Measurements from ENCODE around the gene OAT. TPM values are rescaled to one million over a fixed set of nuclear protein-coding genes. Genes with fewer than 3 reads are reported as not detected.

Gene OAT
- total RNA-seq, 4 donors from 2014 or later = 155 to 1,170 (median 625) TPM

DNA sequence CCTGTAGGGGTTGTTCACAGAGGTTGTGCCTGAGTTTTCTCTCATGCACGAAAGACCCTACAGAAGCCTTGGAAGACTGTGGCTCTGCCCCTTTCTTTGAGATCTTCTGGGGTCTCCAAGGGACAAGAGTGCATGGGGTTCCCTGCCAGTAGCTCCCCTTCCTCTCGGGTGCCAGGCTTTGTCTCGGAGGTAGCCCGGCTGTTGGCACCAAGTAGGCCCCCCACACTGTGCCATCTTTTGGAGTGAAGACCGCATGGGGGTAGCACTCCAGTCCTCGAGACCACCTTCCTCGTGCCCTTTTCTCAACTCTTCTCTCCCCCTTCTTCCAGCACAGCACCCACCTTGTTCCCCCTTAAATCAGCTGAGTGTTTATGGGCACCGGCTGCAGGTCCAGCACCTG is 41.6 kb downstream of the OAT start:
- no peak for DNase-seq
- Histone ChIP-seq H3K4me3 (no peak overlapping the region), H3K36me3 (no peaks in the 10 kb centered on the region), H3K9me3 (no peaks in the 10 kb centered on the region), H3K4me1 (no peaks in the 10 kb centered on the region), H3K27ac (no peak overlapping the region), H3K27me3 (no peaks in the 10 kb centered on the region)
- TF ChIP-seq, protein P1, sequence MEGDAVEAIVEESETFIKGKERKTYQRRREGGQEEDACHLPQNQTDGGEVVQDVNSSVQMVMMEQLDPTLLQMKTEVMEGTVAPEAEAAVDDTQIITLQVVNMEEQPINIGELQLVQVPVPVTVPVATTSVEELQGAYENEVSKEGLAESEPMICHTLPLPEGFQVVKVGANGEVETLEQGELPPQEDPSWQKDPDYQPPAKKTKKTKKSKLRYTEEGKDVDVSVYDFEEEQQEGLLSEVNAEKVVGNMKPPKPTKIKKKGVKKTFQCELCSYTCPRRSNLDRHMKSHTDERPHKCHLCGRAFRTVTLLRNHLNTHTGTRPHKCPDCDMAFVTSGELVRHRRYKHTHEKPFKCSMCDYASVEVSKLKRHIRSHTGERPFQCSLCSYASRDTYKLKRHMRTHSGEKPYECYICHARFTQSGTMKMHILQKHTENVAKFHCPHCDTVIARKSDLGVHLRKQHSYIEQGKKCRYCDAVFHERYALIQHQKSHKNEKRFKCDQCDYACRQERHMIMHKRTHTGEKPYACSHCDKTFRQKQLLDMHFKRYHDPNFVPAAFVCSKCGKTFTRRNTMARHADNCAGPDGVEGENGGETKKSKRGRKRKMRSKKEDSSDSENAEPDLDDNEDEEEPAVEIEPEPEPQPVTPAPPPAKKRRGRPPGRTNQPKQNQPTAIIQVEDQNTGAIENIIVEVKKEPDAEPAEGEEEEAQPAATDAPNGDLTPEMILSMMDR (IDR thresholded peaks at IDR 0.05) = no peak
- TF ChIP-seq POLR2A (IDR thresholded peaks at IDR 0.05) = no peak

DNA sequence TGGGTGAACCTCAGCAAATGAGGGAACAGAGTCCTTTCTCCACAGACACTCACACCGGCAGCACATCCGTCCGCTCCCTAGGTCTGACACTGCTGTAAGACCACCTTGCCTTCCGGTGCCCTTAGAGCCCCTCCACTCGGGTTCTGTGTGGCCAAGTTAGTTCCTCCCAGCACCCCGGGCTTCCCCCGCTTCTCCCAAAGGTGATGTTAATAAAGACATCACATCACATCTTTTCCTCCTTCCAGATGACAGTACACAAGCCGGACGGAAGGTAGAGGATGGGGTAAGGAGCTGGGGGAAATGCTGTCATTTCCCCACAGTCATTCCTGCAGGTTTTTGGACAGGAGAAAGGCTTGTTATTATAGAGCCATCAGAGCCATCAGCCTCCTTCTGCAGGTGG is 42.3 kb downstream of the OAT start:
- no peak overlapping the region for H3K4me3 ChIP-seq
- no peak overlapping the region for H3K27ac ChIP-seq
- no peaks in the 10 kb centered on the region for H3K9me3 ChIP-seq
- TF ChIP-seq POLR2A (IDR thresholded peaks at IDR 0.05) = no peak
- TF ChIP-seq, protein P1 (IDR thresholded peaks at IDR 0.05) = no peak
- no peak for DNase-seq
- H3K27me3 ChIP-seq = no peaks in the 10 kb centered on the region
- H3K36me3 ChIP-seq = no peaks in the 10 kb centered on the region
- H3K4me1 ChIP-seq = no peaks in the 10 kb centered on the region

DNA sequence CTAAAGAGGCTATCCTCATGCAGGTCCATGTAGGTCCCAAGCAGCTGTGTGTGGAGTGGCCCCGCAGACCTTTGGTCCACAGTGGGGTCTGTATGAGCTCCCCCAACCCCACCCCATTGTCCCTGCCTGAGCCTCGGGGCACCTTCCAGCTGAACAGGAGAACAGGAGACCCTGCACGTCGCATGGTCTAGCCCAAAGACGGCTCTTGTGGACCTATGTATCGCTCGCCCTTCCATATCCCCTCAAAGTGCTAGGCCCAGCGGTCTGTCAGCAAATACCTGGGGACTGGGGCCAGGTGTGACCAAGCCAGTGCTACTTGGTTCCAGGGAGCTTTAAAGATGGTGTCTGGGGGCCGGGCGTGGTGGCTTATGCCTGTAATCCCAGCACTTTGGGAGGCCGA is 43.0 kb downstream of the OAT start:
- TF ChIP-seq, protein P1 (IDR thresholded peaks at IDR 0.05) = no peak
- no peak for TF ChIP-seq POLR2A (IDR thresholded peaks at IDR 0.05)
- H3K36me3 ChIP-seq = no peaks in the 10 kb centered on the region
- no peaks in the 10 kb centered on the region for H3K27me3 ChIP-seq
- no peaks in the 10 kb centered on the region for H3K9me3 ChIP-seq
- no peak for DNase-seq
- H3K4me3 ChIP-seq = no peak overlapping the region
- H3K4me1 ChIP-seq = no peaks in the 10 kb centered on the region
- no peak overlapping the region for H3K27ac ChIP-seq

DNA sequence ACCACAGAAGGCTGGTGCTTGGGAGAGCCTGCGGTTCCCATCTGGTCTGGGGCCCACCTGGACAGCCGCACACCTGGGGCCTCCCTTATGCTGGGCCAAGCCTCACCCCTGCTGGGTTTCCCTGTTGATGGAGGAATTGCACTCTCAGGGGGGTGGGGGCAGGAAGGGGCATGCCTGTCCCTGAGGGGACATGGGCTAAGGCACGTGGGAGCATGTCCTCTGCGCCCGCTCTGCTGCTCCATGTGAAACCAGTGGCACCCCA is 43.4 kb downstream of the OAT start:
- Histone ChIP-seq H3K4me1 (no peaks in the 10 kb centered on the region), H3K4me3 (no peak overlapping the region), H3K36me3 (no peaks in the 10 kb centered on the region), H3K9me3 (no peaks in the 10 kb centered on the region), H3K27ac (no peak overlapping the region), H3K27me3 (no peaks in the 10 kb centered on the region)
- no peak for TF ChIP-seq POLR2A (IDR thresholded peaks at IDR 0.05)
- TF ChIP-seq, protein P1 (IDR thresholded peaks at IDR 0.05) = no peak
- DNase-seq = no peak

DNA sequence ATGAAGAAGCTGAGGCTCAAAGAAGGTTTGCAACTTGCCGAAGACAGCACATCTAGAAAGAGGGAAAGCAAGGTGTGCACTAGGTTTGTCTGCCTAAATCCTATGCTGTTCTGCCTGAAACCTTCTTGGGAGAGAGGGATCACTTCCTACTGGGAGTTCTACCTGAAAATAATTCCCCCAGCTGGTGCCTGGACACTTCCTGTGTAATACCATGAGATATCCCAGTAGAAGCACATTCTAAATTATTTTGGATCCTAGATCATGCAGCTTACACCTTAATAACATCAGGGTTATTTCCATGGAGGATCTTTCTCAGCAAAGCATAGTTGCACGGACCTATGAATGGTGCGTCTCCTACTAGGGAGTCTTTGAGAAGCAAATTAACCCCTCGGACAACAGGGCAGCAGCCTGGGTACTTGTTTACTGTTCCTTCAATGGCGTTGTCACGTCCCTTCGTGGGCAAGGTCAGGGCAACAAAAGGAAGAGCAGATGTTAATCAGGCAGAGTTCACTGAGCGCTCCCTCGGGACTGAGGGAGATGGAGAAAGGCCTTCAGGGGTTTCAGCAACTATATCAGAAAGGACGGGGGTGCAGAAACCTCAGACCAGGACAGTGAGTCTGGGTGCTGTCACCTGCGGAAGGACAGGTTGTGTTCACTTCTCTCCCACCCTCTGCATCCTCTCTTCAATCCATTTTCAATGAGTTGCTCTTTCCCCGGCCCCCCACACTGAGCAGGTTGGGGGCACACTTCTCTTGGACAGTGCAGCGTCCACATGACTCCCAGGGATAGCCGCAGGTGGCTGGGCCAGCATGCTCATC is 44.0 kb downstream of the OAT start:
- Histone ChIP-seq H3K4me3 (no peak overlapping the region), H3K9me3 (no peaks in the 10 kb centered on the region), H3K4me1 (no peaks in the 10 kb centered on the region), H3K27me3 (no peaks in the 10 kb centered on the region), H3K27ac (no peak overlapping the region), H3K36me3 (no peaks in the 10 kb centered on the region)
- no peak for DNase-seq
- no peak for TF ChIP-seq POLR2A (IDR thresholded peaks at IDR 0.05)

DNA sequence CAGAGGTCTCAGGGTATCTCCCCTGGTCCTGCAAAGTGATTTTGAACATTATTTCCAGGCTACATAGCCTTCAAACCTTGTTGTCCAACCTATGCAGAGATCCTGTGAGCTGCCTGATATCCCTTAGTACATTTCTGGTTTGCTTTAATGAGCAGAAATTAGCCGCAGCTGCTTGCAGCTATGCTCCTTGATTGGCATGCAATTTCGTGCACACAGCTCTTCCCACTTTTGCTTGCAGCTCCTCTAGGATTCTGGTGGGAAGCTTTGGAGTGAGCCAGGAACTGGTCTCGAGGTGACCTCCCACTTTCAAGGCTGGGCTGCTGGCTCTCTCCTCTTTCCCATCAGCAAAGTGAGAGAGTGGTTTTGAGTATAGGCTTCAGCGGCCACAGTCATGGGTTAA is 45.8 kb downstream of the OAT start:
- Histone ChIP-seq H3K27ac (no peak overlapping the region), H3K9me3 (no peaks in the 10 kb centered on the region), H3K4me1 (no peaks in the 10 kb centered on the region), H3K27me3 (no peaks in the 10 kb centered on the region), H3K4me3 (no peak overlapping the region), H3K36me3 (no peaks in the 10 kb centered on the region)
- no peak for DNase-seq
- TF ChIP-seq, protein P1 (IDR thresholded peaks at IDR 0.05) = no peak
- TF ChIP-seq POLR2A (IDR thresholded peaks at IDR 0.05) = no peak

Measured in Peyer's patch (tissue), 4 donors.